Stomach smooth muscle (tissue), 2 donors: ENCODE results near the gene WSB2.
"Not testable (repeated sequence)": the region's sequence is repeated elsewhere in the genome, so short reads cannot be mapped to it uniquely, and the experiment has no call there.

Source experiments
- H3K27ac ChIP-seq: one replicate; pipeline ENCODE4 v1.7.0; 2013; ENCODE audit warnings: mild to moderate bottlenecking, low read length, inconsistent platforms
- H3K27me3 ChIP-seq, 2 donors: one replicate each; pipeline ENCODE4 v1.7.0; 2013; ENCODE audit warnings: low read length in 2 of 2; ENCODE audit not compliant: insufficient read depth in 2 of 2, control insufficient read depth in 1 of 2
- H3K36me3 ChIP-seq, 2 donors: one replicate each; pipeline ENCODE4 v1.7.0; 2013; ENCODE audit warnings: low read length in 2 of 2; ENCODE audit not compliant: control insufficient read depth in 2 of 2, insufficient read depth in 2 of 2
- H3K4me1 ChIP-seq: one replicate; pipeline ENCODE4 v1.7.0; 2013; ENCODE audit warnings: low read length; ENCODE audit not compliant: control insufficient read depth, insufficient read depth
- H3K4me3 ChIP-seq, 2 donors: one replicate each; pipeline ENCODE4 v1.7.0; 2013; ENCODE audit warnings: low read length in 2 of 2
- H3K9ac ChIP-seq, 2 donors: one replicate each; pipeline ENCODE4 v1.7.0; 2013; ENCODE audit warnings: low read length in 2 of 2, mild to moderate bottlenecking in 1 of 2
- H3K9me3 ChIP-seq, 2 donors: one replicate each; pipeline ENCODE4 v1.7.0; 2013; ENCODE audit warnings: low read length in 2 of 2; ENCODE audit not compliant: control insufficient read depth in 2 of 2
- donor health status: healthy.
- donor health status: Pancreatic carcinoma.

The WSB2 gene

GRCh38 chr12:118098401-118098800, 37.4 kb upstream of the WSB2 start:
- Histone ChIP-seq H3K36me3 (peaks cover 0 to 2% of the 10 kb centered on the region in 2 donors), H3K9ac (no peak overlapping the region), H3K27me3 (no peaks in the 10 kb centered on the region), H3K27ac (no peak overlapping the region), H3K4me3 (no peak overlapping the region), H3K4me1 (peaks cover under 1% of the 10 kb centered on the region), H3K9me3 (no peaks in the 10 kb centered on the region)

GRCh38 chr12:118094039-118094438, 33.1 kb upstream of the WSB2 start:
- Histone ChIP-seq H3K9ac (no peak overlapping the region), H3K4me1 (no peaks in the 10 kb centered on the region), H3K27me3 (no peaks in the 10 kb centered on the region), H3K27ac (no peak overlapping the region), H3K9me3 (no peaks in the 10 kb centered on the region), H3K36me3 (peaks cover 0 to 2% of the 10 kb centered on the region in 2 donors), H3K4me3 (no peak overlapping the region)

- Histone ChIP-seq H3K9ac (no peak overlapping the region), H3K27ac (no peak overlapping the region), H3K27me3 (no peaks in the 10 kb centered on the region), H3K4me3 (no peak overlapping the region), H3K4me1 (no peaks in the 10 kb centered on the region), H3K36me3 (no peaks in the 10 kb centered on the region), H3K9me3 (no peaks in the 10 kb centered on the region)
These were observed 28.8 kb upstream of the WSB2 start for GRCh38 chr12:118089782-118090181.

- Histone ChIP-seq H3K4me1 (no peaks in the 10 kb centered on the region), H3K27ac (no peak overlapping the region), H3K36me3 (peaks cover 0 to 8% of the 10 kb centered on the region in 2 donors), H3K9ac (no peak overlapping the region), H3K9me3 (peaks cover 0 to 4% of the 10 kb centered on the region in 2 donors), H3K4me3 (no peak overlapping the region), H3K27me3 (no peaks in the 10 kb centered on the region)
These were observed 21.2 kb upstream of the WSB2 start for GRCh38 chr12:118082161-118082560.

- H3K9ac ChIP-seq, H3K27ac ChIP-seq, H3K27me3 ChIP-seq, H3K4me3 ChIP-seq, H3K4me1 ChIP-seq, H3K36me3 ChIP-seq, H3K9me3 ChIP-seq: not testable (repeated sequence)
These were observed 20.5 kb upstream of the WSB2 start for GRCh38 chr12:118081521-118081920.

- Histone ChIP-seq H3K4me3 (no peak overlapping the region), H3K9ac (no peak overlapping the region), H3K27ac (no peak overlapping the region), H3K4me1 (no peaks in the 10 kb centered on the region), H3K36me3 (peaks cover 0 to 5% of the 10 kb centered on the region in 2 donors), H3K9me3 (peaks cover 0 to 4% of the 10 kb centered on the region in 2 donors), H3K27me3 (no peaks in the 10 kb centered on the region)
These were observed 12.8 kb upstream of the WSB2 start for GRCh38 chr12:118073768-118074167.

- Histone ChIP-seq H3K4me3 (no peak overlapping the region), H3K9me3 (no peaks in the 10 kb centered on the region), H3K9ac (no peak overlapping the region), H3K36me3 (no peaks in the 10 kb centered on the region), H3K4me1 (no peaks in the 10 kb centered on the region), H3K27me3 (no peaks in the 10 kb centered on the region), H3K27ac (no peak overlapping the region)
These were observed 9.7 kb upstream of the WSB2 start for GRCh38 chr12:118070650-118071049.

- no peaks in the 10 kb centered on the region for H3K4me1 ChIP-seq
- H3K27ac ChIP-seq = no peak overlapping the region
- H3K9me3 ChIP-seq = no peaks in the 10 kb centered on the region
- H3K36me3 ChIP-seq = no peaks in the 10 kb centered on the region
- no peaks in the 10 kb centered on the region for H3K27me3 ChIP-seq
- H3K9ac ChIP-seq = no peak overlapping the region
- H3K4me3 ChIP-seq = no peak overlapping the region
These were observed 7.5 kb upstream of the WSB2 start for GRCh38 chr12:118068445-118068844.

- H3K27ac ChIP-seq = no peak overlapping the region
- no peak overlapping the region for H3K4me3 ChIP-seq
These were observed 4.4 kb upstream of the WSB2 start for GRCh38 chr12:118065380-118065779.

GRCh38 chr12:118064608-118065007, 3.6 kb upstream of the WSB2 start:
- no peaks in the 10 kb centered on the region for H3K9me3 ChIP-seq
- H3K27ac ChIP-seq = no peak overlapping the region
- no peaks in the 10 kb centered on the region for H3K27me3 ChIP-seq
- no peaks in the 10 kb centered on the region for H3K36me3 ChIP-seq
- peaks cover 11% of the 10 kb centered on the region for H3K4me1 ChIP-seq
- no peak overlapping the region for H3K9ac ChIP-seq
- no peak overlapping the region for H3K4me3 ChIP-seq

More at GRCh38 chr12:118065380-118065779, 4.4 kb upstream of the WSB2 start:
- H3K9me3 ChIP-seq = no peaks in the 10 kb centered on the region
- no peaks in the 10 kb centered on the region for H3K36me3 ChIP-seq
- no peak overlapping the region for H3K9ac ChIP-seq
- H3K4me1 ChIP-seq = peaks cover 9% of the 10 kb centered on the region
- no peaks in the 10 kb centered on the region for H3K27me3 ChIP-seq

- peaks cover 11% of the 10 kb centered on the region for H3K4me1 ChIP-seq
- no peaks in the 10 kb centered on the region for H3K36me3 ChIP-seq
- H3K27me3 ChIP-seq = no peaks in the 10 kb centered on the region
- H3K4me3 ChIP-seq = no peak overlapping the region
- H3K9me3 ChIP-seq = no peaks in the 10 kb centered on the region
- H3K27ac ChIP-seq = no peak overlapping the region
- H3K9ac ChIP-seq = no peak overlapping the region
These were observed 2.8 kb upstream of the WSB2 start for GRCh38 chr12:118063576-118064391.
